Coronary artery (tissue), 2 donors: ENCODE results near the gene OBSCN.
A peak's percentile ranks its signal among the peaks of the same experiment; 100 is the strongest.

Experiments used
- DNase-seq: peaks from one replicate; pipeline ENCODE4 v3.0.0-alpha.2; 2017; ENCODE audit warnings: low spot score
- H3K27ac ChIP-seq, 2 donors: fragments of 200-600 bp; sonication (generic); one replicate each; pipeline ENCODE4 v1.5.1; 2016 to 2019
- H3K4me3 ChIP-seq: fragments of 200-600 bp; sonication (generic); 2 replicates; pipeline ENCODE4 v1.5.1; 2016; ENCODE audit warnings: mild to moderate bottlenecking, moderate library complexity
- CTCF ChIP-seq: fragments of 200-600 bp; sonication (generic); IDR thresholded peaks from one replicate; pipeline ENCODE4 v1.5.1; 2019; ENCODE audit warnings: antibody characterized with exemption

OBSCN gene

GRCh38 chr1:228402641-228403025 lies 194.8 kb downstream of the OBSCN start:
- peak; percentile 33 for DNase-seq
- TF ChIP-seq CTCF, result no peak
- no peak overlapping the region for H3K4me3 ChIP-seq
- H3K27ac ChIP-seq, result no peak overlapping the region

GRCh38 chr1:228403231-228403631 lies 195.4 kb downstream of the OBSCN start:
- peak; percentile 68 for DNase-seq
- H3K4me3 ChIP-seq, result no peak overlapping the region
- H3K27ac ChIP-seq, result no peak overlapping the region
- no peak for TF ChIP-seq CTCF

GRCh38 chr1:228404107-228404720 lies 196.4 kb downstream of the OBSCN start:
- H3K27ac ChIP-seq, result no peak overlapping the region
- no peak overlapping the region for H3K4me3 ChIP-seq
- DNase-seq, result peak; percentile 50
- no peak for TF ChIP-seq CTCF

GRCh38 chr1:228405200-228405978 lies 197.5 kb downstream of the OBSCN start:
- peak overlapping the region; percentile 46 to 89 for H3K27ac ChIP-seq
- peak; percentile 63 for DNase-seq
- H3K4me3 ChIP-seq, result peak overlapping the region; percentile 86
- TF ChIP-seq CTCF, result no peak

GRCh38 chr1:228405979-228406228 lies 198.1 kb downstream of the OBSCN start:
- Histone ChIP-seq H3K27ac (peak overlapping the region; percentile 46 to 89), H3K4me3 (peak overlapping the region; percentile 86)
- no peak for DNase-seq
- no peak for TF ChIP-seq CTCF

- no peak for DNase-seq
- Histone ChIP-seq H3K27ac (peak overlapping the region; percentile 24 to 89), H3K4me3 (peak overlapping the region; percentile 86)
- no peak for TF ChIP-seq CTCF
These were observed 199.5 kb downstream of the OBSCN start for GRCh38 chr1:228407106-228408040.
